ENCODE measurements around the gene RNF26.

RNF26 gene

DNA sequence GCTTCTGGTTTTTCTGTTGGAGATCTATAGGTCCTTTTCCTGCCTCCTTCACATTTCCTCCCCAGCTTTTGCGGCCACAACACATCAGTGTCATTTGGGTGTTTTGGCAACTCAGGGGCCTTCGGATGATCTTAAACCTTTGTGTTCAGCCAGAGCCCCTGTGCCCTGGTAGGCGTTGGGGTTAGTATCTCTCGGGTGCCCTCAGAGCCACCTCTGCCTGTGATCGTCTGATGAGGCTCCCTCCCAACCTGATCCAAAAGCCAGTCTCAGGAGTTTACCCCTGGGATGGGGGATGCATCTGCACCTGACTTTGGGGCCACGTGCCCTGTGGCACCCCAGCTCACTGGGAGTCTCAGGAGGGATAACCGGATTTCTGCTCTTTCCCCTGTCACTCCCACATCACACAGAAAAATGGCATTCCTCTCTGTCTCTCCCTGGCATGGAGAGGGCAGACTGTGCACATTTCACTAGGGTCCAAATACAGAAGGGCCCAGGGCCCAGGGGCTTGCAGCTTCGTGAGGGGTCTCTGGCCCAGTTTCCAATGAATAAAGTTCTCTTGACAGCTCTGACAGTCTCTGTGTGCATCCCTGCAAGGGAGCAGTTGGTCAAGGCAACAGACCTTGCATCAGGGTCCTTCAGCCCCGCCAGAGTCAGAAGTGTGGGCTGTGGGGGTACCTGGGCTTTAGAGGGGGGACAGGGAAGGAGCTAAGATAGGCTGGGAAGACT is 2.6 kb downstream of the RNF26 start:
- no peak for DNase-seq

DNA sequence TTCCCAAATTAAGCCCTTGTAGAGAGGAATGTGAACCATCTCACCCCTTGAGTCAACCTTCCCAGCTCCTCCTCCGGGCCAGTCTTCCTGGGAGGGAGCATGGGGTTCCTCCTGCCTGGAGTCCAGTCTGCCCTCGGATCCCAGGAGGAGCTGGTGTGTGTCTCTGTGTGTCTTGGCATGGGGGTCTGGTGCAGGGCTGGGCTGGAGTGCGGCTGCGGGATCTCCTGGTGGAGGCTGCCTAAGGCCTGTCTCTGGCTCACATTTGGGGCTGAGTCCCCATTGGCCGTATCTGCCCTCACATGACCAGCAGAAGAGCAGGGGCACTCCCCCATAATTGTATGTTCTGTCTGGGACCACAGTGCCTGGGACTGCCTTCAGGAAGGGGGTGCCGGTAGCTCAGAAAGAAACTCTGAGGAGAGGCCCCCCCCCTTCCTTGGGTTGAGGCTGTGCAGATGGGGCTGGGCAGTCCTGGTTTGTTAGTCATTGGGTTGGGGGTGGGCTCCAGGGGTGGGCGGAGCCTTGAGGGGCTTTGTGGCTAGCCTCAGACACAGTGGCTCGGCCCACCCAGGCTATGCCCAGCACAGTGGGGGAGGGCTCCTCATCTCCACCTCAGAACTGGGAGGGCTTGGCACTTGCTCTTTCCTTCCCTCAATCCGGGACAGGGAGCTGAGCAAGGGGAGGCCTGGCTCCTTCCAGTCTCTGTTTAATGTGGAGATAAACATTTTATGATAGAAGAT is 3.4 kb downstream of the RNF26 start:
- DNase-seq, result no peak

GRCh38 chr11:119338318-119338890 is 4.1 kb downstream of the RNF26 start:
- DNase-seq, result no peak

DNA sequence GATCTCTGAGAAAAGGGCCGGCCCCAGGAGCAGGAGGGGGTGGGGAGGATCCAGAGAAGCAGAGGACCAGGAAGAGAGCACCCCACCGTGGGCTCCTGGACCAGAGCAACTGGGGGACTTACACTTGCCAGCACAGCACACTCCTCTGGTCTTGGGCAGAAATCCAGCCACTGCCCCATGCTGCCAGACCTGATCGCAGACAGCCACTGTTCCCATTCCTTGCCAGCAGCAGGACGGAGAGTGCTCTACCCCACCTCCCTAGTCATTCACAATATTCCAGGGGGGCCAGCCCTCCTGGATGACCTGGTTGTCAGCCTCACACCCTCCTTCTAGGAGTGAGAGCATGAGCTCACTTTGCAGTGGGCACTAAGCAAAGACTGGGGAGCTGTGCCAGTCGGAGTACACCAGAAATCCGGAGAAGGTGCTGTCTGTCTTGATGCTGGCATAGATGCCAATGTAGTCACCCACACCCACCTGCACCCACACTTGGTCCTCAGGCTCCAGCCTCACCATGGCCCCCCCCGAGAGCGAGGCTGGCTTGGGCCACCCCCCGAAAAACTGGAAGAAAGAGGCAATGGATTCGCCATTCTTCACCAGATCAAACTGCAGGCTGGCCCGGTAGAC is 4.8 kb downstream of the RNF26 start:
- no peak for DNase-seq

- no peak for DNase-seq
These were observed 5.4 kb downstream of the RNF26 start for GRCh38 chr11:119339589-119340334.

DNA sequence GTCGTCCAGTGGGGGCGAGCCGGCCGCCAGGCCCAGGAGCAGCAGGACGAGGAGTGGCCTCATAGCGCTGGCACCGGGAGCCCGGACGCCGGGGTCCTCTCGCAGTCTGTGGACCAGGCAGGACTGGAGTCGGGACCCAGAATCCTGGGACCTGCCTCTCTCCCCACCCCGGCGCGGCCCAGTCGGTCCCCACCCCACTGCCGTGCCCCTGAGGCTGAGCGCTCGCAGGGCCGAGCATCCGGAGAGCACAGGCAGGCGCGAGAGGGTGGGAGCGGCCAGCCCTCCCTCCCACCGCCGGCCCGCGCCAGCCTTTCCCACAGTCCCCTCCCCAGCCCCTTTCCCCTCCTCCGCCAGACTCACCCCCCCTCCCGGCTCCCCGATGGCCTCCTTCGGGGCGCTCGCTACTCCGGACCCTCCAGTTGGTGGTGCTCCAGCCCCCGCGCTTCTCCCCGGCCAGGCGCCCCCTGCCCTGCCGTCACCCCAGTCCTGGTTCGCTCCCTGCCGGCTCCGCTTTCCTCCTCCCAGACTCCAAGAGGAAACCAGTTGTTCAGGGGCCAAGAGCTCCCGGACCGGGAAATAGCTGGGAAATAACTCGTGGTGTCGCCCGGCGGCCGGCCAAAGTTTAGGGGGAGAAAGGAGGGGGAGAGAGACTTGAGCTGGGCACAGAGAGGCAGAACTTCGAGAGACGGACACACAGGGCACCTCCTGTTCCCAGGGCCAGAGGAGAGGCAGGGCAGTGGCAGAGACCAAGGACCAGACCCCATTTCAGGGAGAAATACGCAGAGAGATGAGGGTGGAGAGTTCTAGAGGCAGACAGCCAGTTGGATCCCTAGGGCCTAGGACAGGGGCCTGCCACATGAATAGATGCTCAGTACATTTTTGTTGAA is 6.3 kb downstream of the RNF26 start, which contains the start of gene C1QTNF5:
Gene C1QTNF5 (minus strand): TSS at position 549 of the 887 bp plus-strand sequence. CDS start 486 bp downstream, at position 63.
- no peak for DNase-seq

GRCh38 chr11:119341222-119342022 is 7.1 kb downstream of the RNF26 start:
- no peak for DNase-seq

GRCh38 chr11:119342023-119342300 is 7.6 kb downstream of the RNF26 start:
- DNase-seq, result no peak

DNA sequence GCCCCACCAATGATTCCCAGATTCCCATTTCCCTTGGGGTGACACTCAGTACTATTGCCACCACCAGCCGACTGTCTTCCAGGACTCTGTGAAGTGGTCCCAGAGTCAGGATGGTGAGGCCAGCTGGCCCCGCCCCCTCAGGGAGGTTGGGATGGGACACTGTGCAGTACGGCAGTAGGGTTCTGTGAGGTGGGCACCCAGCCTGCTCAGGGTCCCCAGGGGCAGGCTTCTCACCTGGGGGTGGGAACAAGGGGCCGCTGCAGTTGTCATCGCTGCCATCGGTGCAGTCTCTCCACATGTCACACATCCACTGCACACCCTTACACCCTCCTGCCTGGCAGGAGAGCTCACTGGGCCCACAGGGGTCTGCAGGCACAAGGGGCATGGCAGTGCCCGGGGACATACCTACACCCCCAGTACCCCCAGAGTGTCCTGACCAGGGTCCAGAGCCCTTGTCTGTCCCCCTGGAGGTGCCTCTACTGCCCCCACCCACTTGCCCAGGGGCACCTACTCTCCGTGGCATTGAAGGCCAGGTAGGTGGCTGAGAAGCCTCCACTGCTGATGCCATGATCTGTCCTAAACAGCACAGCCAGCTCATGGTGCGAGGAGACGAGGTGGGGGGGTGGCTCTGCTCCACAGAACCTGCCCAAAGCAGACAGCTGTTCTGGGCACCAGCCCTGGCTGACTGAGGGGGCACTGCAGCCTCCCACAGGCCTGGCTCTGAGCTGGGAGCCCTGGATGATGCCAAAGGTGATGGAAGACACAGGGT is 8.2 kb downstream of the RNF26 start:
- no peak for DNase-seq

DNA sequence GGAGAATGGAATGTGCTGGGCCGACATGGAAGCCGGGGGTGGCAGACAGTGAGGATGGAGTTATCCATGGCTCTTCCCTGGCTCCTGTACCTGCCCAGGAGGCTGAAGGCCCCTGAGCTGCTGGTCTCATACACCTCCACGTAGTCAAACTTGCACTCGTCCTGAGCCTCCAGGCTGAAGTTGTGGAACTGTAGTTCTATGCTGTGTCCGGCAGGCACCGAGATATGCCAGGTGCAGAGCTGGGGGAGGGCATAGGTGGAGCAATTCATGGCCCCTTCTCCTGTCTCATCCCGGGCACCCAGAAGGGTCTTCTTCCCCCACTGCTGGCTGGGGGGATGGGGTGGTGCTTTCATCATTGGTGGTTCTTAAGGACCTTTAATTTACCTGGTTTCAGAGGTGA is 9.4 kb downstream of the RNF26 start:
- no peak for DNase-seq

DNA sequence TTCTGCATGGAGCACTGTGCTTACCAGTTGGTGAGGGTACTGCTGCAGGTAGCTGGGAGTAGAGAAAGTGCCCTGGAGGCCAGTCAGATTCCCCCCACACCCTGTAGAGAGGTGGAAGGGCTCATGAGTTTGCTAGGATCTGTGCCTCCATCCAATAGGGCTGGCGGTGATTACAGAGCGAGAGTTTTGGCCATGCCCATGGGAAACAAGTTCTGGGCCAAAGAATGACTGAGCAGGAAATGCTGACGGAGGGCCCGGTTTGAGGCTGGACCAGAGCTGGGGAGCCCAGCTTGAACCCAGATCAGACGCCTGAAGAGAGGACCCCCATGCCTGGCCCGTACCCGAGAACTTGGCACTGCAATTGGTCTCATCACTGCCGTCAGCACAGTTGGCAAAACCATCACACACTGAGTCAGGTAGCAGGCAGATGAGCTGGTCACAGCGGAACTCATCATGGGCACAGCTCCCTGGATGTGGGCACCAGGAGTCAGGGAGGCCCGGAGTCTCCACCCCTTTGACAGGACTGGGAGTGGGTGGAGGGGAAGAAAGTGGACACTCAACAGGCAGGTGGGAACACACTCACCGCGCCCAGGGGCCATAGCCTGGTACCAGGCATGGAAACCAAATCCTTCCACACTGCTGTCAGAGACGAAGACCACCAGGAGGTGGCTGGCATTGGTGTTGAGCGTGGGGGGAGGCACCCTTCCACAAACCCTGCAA is 10.1 kb downstream of the RNF26 start:
- DNase-seq, result no peak

GRCh38 chr11:119345685-119346084 is 11.4 kb downstream of the RNF26 start:
- DNase-seq, result no peak

GRCh38 chr11:119346605-119347004 is 12.3 kb downstream of the RNF26 start, which contains the start of gene MFRP:
MFRP (minus strand) TSS chr11:119346705; CDS start chr11:119346513, 192 bp downstream.
- no peak for DNase-seq

- no peak for DNase-seq
These were observed 12.9 kb downstream of the RNF26 start for GRCh38 chr11:119347242-119347641.

DNA sequence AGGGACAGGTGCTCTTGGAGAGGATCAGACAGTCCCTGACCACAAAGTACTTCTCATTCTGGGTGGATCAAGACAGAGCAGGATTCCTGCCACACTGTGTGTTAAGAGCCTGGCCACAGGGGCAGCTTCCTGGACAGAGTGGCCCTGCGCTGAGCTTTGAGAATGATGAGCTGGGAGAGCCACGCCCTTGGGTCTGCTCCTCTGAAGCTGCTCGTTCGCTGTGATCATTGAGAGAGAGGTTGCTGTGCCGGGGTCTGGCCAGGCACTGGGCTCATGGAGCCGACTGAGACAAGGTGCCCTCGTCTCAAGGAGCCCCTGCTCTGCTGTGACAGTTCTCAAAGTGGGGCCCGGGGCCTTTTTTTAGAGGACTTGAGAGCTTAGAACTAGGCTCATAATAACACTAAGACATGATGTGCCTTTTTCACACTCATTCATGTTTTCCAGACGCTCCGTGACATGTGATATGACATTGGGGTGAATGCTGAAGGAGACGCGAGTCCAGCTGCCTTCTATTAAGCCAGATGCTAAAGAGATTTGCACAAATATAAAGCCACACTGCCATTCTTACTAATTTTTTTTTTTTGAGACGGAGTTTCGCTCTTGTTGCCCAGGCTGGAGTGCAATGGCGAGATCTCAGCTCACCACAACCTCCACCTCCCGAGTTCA is 13.7 kb downstream of the RNF26 start:
- no peak for DNase-seq

DNA sequence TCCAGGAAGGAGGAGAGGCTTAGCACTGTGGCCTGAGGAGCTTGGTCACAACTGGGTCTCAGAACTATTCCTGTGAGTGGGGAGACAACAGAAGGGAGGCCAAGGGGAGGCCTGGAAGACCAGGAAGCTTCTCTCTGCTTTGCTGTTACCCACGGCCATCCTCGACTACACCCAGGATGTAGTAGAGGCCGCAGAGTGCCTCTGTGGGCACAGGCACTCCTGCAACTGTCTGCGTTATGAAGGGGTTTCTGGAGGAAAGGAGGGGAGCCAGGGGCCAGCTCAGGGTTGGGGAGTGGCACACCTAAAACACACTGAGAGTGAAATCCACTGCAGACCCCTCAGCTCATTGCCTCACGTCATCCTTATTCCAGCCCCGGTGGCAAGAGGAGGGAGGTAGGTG is 16.0 kb downstream of the RNF26 start:
- DNase-seq, result no peak

- DNase-seq, result no peak
These were observed 16.9 kb downstream of the RNF26 start for GRCh38 chr11:119351232-119351631.

DNA sequence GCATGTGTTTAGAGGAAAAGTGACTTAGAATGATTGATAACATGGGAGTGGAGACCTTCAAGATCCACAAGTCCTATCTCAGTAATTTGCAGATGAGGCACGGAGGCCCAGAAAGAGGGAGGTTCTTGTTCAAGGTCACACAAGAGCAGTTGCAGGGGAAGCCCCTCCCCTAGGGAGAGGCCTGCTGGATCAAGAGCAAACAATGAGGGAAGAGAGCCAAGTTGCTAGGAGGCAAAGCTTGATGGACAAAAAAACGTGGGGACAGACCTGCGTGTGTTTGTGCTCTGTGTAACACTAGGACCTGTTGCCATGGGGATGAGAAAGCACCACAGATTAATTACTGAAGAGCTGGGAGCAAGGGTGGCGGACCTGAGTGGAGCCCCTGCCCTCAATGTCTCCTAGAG is 18.5 kb downstream of the RNF26 start:
- peak; percentile 85 for DNase-seq

Data from NCI-H1417 treated with DMSO at 0.1 percent for 48 hours (cell line).